Skin epidermis (tissue), 12 donors: Measurements from ENCODE around the gene FAM240A.

Source experiments
- H3K27ac ChIP-seq, 21 experiments: fragments of 200-600 bp; sonication (generic) in 11 of 21; one replicate each; pipeline ENCODE4 v1.5.0; 2020; ENCODE audit warnings: mild to moderate bottlenecking in 3 of 21, inconsistent platforms in 2 of 21, moderate library complexity in 2 of 21
- H3K4me3 ChIP-seq, 7 experiments: fragments of 200-600 bp; sonication (generic) in 2 of 7; one replicate each; pipeline ENCODE4 v1.5.0; 2020; ENCODE audit warnings: inconsistent platforms in 2 of 7, mild to moderate bottlenecking in 2 of 7, moderate library complexity in 1 of 7

Gene FAM240A

GRCh38 chr3:46670891-46671427 is 58.6 kb downstream of the FAM240A start:
- Histone ChIP-seq H3K27ac (no peak overlapping the region), H3K4me3 (no peak overlapping the region)

GRCh38 chr3:46671541-46672348 is 59.4 kb downstream of the FAM240A start:
- Histone ChIP-seq H3K4me3 (no peak overlapping the region), H3K27ac (no peak overlapping the region)

- Histone ChIP-seq H3K27ac (no peak overlapping the region), H3K4me3 (no peak overlapping the region)
Measured at GRCh38 chr3:46672349-46672695, 60.0 kb downstream of the FAM240A start.

GRCh38 chr3:46673151-46674030 is 61.1 kb downstream of the FAM240A start:
- Histone ChIP-seq H3K4me3 (no peak overlapping the region), H3K27ac (no peak overlapping the region)

- Histone ChIP-seq H3K4me3 (no peak overlapping the region), H3K27ac (no peak overlapping the region)
Measured at GRCh38 chr3:46674031-46674845, 61.9 kb downstream of the FAM240A start.

GRCh38 chr3:46675426-46675825 is 63.1 kb downstream of the FAM240A start:
- H3K4me3 ChIP-seq, result no peak overlapping the region
- no peak overlapping the region for H3K27ac ChIP-seq
